CD4-positive, alpha-beta T cell treated with Interleukin-4 for 4 hours (primary cell): ENCODE measurements around the gene RABL6.
"Not testable (repeated sequence)": the region's sequence is repeated elsewhere in the genome, so short reads cannot be mapped to it uniquely, and the experiment has no call there.

ENCODE experiments used
- DNase-seq: peaks from one replicate; pipeline ENCODE4 v3.0.0-alpha.2; 2020

RABL6 gene

DNA sequence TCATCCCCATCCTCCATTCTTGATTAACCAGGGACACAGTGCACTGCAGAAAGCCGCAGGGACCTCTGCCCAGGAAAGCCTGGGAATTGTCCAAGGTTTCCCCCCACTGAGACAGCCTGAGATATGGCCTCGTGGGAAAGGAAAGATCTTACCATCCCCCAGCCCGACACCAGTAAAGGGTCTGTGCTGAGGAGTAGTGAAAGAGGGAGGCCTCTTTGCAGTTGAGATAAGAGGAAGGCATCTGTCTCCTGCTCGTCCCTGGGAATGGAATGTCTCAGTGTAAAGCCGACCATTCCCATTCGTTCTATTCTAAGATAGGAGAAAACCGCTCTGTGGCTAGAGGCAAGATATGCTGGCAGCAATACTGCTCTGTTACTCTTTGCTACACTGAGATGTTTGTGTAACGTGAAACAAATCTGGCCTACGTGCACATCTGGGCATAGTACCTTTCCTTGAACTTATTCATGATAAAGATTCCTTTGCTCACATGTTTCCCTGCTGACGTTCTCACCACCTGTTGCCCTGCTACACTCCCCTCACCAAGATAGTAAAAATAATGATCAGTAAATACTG is 10.9 kb upstream of the RABL6 start:
- DNase-seq: not testable (repeated sequence)

- no peak for DNase-seq
Measured at GRCh38 chr9:136798708-136799078, 9.1 kb upstream of the RABL6 start.

- no peak for DNase-seq
Measured at GRCh38 chr9:136799079-136799853, 8.5 kb upstream of the RABL6 start.

DNA sequence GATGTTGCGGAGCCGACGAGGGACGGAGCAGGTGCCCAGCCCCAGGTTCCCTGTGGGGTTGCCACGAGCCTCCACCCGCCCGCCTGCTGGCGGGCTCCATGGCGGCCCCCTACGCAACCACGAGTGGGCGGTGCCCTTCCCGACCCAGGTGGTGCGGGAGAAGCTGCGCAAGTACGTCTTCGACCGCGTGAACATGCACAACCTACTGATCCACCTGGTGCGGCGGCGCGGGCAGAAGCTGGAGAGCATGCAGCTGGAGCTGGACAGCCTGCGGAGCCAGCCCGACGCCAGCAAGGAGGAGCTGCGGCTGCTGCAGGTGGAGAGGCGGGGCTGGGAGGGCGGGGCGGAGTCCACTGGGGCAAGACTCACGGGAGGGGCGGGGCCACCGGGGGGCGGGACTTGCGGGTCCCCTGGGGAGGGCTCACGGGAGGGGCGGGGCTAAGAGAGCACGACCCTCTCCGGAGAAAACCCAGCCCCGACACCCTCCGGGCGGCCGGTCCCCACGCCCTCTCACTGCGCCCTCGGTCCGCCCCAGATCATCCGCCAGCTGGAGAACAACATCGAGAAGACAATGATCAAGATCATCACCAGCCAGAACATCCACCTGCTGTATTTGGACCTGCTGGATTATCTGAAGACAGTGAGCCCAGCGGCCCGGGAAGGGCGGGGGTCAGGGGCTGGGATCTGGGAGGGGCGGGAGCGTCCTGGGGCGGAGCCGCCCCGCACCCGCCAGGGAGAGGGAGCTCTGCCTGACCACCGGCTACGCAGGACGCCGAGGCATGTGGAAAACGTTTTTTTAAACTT is 7.7 kb upstream of the RABL6 start:
- DNase-seq: peak; percentile 82

GRCh38 chr9:136802321-136802720 is 5.4 kb upstream of the RABL6 start:
- no peak for DNase-seq

GRCh38 chr9:136803009-136803550 is 4.7 kb upstream of the RABL6 start:
- not testable (repeated sequence) for DNase-seq

GRCh38 chr9:136803551-136804508 is 3.9 kb upstream of the RABL6 start:
- no peak for DNase-seq

DNA sequence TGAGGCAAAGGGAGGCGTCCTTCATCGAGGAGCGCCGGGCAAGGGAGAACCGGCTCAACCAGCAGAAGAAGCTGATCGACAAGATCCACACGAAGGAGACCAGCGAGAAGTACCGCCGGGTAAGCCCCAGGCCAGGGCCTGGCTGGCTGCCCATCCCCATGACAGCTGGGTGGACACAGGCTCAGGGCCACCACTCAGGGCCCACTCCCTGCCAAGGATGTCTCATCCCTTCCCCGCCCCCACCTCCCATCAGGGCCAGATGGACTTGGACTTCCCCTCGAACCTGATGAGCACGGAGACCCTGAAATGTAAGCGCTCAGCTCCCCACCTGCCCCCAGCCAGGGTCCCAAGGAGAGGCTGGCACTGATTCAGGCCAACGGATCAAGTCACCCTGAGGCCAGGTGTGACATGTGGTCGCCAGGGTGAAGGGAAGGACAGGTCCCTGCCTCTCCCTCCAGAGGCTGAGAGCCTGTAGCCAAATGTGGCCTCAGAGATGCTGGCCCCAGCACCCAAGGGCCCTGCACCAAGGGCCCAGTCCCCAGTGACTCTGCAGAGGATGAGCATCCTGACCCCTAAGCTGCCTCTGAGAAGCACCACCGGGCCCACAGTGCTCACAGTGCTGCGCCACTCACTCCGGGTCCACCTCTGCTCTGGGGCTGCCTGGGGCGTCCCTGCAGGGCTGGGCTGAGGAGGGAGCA is 3.1 kb upstream of the RABL6 start:
- DNase-seq: no peak

DNA sequence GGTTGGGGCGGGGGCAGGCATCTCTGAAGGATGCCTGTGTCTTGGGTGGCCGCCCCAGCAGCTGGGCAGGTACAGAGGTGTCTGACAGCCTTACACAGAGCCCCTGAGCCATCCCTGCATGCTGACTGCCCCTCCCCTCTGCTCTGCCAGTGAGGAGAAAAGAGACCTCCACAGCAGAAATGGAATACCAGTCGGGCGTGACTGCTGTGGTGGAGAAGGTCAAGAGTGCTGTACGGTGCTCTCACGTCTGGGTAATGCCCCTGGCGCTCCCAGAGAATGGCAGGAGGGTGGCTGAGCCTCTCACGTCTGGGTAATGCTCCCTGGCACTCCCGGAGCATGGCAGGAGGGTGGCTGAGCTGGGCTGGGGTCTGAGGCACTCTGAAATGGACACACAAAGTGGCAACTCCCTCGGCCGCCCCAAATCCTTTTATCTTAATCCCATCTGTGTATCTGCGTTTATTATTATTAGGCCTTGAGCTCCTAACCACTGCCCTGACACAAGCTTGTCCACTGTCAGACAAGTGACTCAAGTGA is 2.5 kb upstream of the RABL6 start:
- no peak for DNase-seq

- DNase-seq: no peak
Measured at GRCh38 chr9:136806067-136806466, 1.7 kb upstream of the RABL6 start.

DNA sequence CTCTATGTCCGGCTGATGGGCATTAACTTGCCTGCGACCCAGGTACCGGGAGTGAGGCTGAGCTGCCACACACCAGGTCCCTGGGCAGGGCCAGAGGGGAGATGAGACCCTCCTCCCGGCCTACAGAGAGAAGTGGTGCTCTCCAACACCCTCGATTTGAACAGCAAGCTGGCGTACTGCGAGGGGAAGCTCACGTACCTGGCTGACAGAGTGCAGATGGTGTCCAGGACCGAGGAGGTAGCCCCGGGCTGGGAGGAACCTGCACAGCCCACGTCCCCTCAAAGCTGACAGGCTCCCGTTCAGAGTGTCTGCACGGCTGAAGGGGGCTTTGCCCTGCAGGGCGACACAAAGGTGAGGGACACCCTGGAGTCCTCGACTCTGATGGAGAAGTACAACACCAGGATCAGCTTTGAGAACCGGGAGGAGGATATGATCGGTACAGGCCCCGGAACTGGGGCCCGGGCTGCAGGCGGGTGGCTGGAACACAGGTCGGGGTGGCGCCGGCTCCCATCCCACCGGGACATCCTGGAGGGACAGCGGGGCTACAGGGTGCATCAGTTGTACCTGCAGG is 1.0 kb upstream of the RABL6 start:
- DNase-seq: no peak

DNA sequence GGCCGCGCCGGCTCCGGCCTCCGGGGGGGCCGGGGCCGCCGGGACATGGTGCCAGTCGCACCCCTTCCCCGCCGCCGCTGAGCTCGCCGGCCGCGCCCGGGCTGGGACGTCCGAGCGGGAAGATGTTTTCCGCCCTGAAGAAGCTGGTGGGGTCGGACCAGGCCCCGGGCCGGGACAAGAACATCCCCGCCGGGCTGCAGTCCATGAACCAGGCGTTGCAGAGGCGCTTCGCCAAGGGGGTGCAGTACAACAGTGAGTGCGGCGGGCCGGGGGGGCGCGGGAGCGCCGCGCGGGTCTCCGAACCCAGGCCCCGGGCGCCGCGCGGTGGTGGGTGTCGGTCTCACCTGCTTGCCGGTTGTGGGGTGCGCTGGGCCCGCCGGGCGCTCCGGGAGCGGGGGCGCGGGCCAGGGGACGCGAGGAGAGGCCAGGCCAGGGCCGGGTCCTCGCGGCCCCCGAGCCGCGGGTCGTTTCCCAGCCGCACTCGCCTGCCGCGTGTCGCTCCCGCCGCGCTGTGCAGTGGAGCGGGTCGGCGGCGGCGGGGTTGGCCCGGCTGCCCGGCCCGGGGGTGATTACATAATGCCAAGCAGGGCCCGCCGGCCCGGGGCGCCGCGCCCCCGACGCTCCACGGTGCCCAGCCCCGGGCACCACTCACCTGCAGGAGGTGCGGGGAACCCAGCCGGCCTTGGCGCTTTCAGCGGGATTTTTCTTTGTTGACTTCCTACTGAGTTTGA is 492 bp downstream of the RABL6 start:
- DNase-seq: peak; percentile 33

GRCh38 chr9:136808806-136809158 is 1.0 kb downstream of the RABL6 start:
- DNase-seq: no peak

GRCh38 chr9:136814725-136815421 is 7.1 kb downstream of the RABL6 start:
- no peak for DNase-seq

- no peak for DNase-seq
Measured at GRCh38 chr9:136815422-136815782, 7.7 kb downstream of the RABL6 start.

DNA sequence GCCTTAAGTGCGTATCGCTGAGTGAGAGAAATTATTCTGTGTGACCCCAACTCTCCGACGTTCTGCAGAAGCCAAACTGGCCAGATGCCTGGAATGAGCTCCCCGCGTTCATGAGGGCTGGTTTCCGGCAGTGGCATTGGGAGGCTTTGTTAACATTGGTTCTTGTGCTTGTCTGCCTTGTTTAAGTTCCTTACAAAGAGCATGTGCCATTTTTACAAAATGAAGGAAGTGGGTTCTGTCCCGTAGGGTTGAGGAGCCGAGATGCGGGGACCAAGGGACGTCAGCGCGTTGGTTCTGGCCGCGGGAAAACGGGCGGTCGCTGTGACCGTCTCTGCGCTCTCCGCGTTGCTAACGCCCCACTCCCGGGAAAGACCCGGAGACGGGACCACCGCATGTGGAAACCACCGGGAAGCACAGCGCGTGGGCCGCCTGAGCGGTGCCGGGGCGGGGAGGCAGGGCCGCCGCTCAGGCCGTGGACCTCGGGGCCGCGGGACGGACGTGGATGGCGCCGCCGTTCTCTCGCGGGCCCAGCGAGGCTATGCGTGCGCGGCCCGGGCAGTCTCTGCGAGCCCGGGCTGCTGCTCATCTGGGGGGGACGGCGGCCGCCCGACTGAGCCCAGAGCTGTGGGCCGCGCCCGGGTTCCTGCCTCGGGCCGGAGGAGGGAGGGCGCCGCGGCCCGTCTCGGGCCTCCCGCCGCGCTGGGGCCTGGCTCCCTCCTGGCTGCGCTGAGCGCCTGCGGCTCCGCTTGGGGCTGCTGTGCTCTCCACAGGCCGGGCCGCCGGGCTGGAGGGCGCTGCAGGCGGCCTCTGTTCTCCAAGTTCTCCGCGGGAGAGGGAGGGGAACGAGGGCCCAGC is 13.4 kb downstream of the RABL6 start:
- no peak for DNase-seq

DNA sequence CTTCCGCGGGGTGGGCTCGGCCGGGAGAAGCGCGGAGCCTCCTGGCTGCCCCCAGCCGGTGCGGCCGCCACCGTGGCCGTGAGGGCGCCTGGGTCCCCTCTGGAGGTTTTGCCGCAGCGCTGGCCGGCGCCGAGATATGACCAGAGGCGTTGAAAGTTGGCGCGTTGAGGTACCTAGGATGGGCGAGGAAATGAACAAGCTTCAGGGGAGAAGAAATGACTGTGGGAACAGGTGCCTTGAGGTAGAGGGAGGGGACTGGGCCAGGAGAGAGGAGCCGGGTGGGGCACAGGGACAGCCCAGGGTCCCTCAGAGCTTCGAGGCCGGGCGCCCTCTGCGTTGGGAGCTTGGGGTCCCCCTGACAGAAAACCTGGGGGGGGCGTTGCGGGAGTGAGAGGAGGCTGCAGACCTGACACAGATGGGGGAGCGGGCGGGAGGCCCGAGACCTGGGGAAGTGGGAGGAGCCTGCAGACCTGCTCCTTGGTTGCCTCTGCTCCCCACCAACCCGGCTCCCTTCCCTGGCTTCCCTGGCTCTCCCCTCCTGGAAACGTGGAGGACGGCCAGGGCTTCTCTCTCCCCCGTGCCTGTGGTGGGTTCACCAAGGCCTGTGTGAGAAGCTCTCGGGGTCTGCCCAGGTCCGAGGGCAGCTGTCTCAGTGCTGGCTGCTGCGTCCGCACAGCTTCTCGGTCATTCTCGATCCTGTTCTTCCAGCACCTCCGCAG is 14.2 kb downstream of the RABL6 start:
- no peak for DNase-seq
